HG03457 (cell line): ENCODE data around the gene AGPS.

Experiments
- ATAC-seq: cut with Tn5 transposase; IDR thresholded peaks from one replicate; pipeline ENCODE4 v1.9.1; 2021; ENCODE audit warnings: moderate number of reproducible peaks; ENCODE audit not compliant: unreplicated experiment

AGPS gene

GRCh38 chr2:177582000-177582399, 189.4 kb downstream of the AGPS start:
- ATAC-seq, result no peak

DNA sequence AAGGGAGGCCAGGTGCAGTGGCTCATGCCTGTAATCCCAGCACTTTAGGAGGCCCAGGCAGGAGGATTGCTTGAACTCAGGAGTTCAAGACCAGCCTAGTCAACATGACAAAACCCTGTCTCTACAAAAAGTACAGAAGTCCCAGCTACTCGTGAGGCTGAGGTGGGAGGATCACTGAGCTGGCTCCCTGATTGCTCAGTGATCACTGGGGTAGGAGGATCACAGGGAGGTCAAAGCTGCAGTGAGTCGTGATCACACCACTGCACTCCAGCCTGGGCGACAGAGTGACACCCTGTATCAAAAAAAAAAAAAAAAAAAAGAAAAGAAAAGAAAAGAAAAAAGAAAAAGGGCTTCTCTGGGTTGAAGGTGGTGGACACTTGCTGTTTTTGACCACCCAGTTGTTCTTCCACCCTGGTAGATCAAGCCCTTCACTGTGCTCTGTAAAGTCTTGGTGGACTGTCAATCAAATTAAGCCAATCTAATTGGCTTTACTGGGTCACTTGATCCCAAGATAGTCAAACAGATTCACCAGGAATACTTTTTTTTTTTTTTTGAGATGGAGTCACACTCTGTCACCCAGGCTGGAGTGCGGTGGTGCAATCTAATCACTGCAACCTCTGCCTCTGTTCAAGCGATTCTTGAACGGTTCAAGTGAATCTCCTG, 191.6 kb downstream of the AGPS start:
- no peak for ATAC-seq

DNA sequence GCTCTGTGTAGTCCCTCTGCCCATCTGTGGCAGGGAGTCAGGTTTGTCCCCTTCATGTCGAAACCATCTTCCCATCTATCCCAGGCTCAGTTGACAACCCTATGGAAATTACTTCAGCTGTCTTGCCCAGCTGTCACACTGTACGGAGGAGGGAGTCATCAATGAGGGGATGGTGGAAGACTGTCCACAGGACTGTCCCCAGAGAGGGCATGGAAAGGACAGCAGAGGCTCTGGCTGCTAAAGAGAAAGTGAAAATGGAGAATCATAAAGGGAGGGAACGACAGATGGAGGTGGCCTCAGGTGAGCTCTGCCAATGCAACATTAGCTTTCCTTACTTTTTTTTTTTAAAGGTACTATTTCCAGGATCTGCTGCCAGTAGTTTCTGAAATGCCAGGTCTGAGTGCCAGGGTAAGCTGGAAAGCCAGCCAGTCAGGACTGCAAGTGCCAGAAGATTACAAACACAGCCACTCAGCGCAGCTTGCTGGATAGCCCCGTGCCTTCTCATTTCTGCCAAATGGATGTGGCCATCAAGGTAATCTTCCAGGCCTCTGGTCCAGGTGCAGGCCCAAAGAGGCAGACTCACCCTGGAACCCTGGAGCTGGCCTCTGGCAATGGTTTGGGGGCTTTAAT, 192.8 kb downstream of the AGPS start:
- no peak for ATAC-seq

DNA sequence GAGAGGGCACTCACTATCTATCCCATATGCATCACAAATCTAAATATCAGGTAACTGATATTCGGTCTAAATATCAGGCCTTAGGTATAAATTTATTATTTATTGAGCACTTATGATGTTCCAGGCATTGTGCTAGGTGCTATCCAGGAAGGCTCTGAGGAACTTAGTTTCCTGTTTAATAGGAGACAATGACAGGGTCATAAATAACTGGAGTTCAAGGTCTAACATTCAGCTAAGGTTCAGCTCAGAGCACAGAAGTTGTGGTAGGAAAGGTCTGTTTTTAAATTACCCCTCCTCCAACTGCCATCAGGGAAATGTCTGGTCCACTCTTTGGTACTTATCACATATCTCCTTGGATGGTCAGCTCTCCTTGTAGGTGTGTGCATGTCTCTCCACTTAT, 193.6 kb downstream of the AGPS start:
- ATAC-seq, result no peak

DNA sequence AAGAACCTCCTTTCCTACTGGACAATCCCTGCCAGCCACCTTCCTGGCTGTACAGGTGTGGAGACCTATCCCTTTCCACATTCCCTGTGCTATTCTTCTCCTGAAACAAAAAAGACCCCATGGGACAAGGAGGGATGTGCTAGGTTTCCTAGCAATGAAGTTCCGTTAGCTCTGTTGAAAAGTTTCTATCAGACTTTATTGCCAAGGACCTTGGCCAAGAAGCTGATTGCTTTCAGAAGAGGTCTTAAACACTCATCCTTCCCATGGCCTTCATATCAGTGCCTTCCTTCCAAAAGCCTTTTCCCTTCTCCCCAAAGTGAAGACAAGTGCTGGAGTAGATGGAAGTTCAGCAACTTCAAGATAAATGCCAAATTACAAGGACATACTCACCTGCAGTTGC, 194.8 kb downstream of the AGPS start:
- ATAC-seq, result no peak

DNA sequence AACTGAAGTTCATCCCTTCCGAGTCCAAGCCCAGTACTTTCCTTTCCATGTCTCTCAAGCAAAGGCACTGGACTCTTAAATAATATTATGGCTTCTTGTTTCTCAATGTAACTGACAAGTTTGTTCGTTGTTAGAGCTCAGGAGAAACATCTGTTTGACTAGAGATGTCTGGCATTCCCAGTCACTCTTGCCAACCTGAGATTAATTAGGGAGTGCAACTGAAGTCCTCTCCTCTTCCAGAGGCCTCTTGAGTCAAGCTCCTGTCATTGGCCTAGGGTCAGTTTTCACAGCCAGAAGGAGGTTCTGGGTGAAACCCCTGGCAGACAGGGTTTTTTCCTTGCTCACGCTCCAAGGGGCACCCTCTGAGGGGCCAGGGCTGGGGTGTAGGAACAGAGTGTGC, 196.1 kb downstream of the AGPS start:
- no peak for ATAC-seq

GRCh38 chr2:177589186-177589585, 196.6 kb downstream of the AGPS start:
- no peak for ATAC-seq

- no peak for ATAC-seq
Measured at GRCh38 chr2:177592397-177592796, 199.8 kb downstream of the AGPS start.

DNA sequence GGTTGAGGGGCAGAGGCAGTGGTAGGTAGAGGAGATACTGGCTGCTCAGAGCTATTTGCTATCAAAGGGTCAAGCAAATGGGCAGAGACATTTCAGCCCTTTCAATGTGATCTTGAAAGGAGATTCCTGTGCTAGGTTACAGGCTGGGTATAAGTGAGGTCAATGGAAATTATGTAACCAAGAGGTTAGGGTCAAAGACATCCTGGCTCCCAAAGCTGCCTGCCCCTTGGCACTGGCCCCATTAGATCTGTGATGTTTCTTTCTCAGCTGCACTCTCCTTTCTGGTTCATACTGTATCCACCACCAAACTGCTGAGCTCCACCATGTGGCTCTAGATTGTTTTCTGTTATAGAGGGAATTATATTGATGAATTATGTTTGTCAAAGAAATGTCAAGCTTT, 200.4 kb downstream of the AGPS start:
- no peak for ATAC-seq

DNA sequence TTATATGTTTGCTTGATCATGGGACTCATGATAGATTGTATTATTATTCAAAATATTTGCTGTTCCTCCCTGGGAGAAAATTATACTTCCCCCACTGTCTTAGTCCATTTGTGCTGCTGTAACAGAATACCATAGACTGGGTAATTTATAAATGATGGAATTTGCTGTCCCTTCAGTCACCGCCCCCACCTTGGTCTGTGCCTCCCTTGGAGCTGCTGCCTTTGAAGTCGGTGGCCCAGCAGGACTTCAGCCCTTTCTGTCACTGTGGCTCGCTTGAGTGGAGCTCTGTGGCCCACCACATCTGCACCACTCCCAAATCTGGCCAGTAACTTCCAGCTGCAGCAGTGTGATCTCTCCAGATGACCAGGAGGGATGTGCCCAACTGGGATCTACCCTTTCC, 200.8 kb downstream of the AGPS start:
- ATAC-seq, result no peak
